ENCODE results near the gene MYRIP.

GRCh38 chr3:39810647-39811161, 1.3 kb downstream of the MYRIP start:
- TF ChIP-seq CTCF (IDR thresholded peaks at IDR 0.05; ENCODE audit: low read depth, low read length) (no peak), POLR2A (IDR thresholded peaks at IDR 0.05; ENCODE audit: extremely low read depth, insufficient read length) (no peak)
